Esophagus mucosa (tissue), 1 donor: ENCODE data around the gene PLCH1. TPM values are rescaled to one million over a fixed set of nuclear protein-coding genes. Genes with fewer than 3 reads are reported as not detected.

Experiments used
- ATAC-seq: fragments of 200-7000 bp; cut with Tn5 transposase; one replicate; pipeline ENCODE4 v1.9.1; 2020
- total RNA-seq: library from RNA; stranded (reverse); gene quantifications from one replicate; pipeline ENCODE4 v1.2.4, GENCODE V29; 2023
- donor health status: DM: yes; HTN: yes; CAD: no.

PLCH1 gene
- total RNA-seq, 1 donor from 2014 or later = 0.40 TPM

GRCh38 chr3:155744010-155744625, 753 bp downstream of the PLCH1 start:
- peak; percentile 41 for ATAC-seq

GRCh38 chr3:155743606-155744005, 1.3 kb downstream of the PLCH1 start:
- ATAC-seq = no peak

GRCh38 chr3:155742349-155742965, 2.4 kb downstream of the PLCH1 start:
- ATAC-seq = no peak

- no peak for ATAC-seq
Observed at GRCh38 chr3:155741603-155742002, 3.3 kb downstream of the PLCH1 start.

GRCh38 chr3:155741101-155741500, 3.8 kb downstream of the PLCH1 start:
- ATAC-seq = no peak

- ATAC-seq = no peak
Observed at GRCh38 chr3:155739154-155739553, 5.7 kb downstream of the PLCH1 start.

- no peak for ATAC-seq
Observed at GRCh38 chr3:155738580-155739076, 6.2 kb downstream of the PLCH1 start.

GRCh38 chr3:155737844-155738460, 6.9 kb downstream of the PLCH1 start:
- ATAC-seq = no peak

GRCh38 chr3:155736381-155736780, 8.5 kb downstream of the PLCH1 start:
- ATAC-seq = no peak

- no peak for ATAC-seq
Observed at GRCh38 chr3:155730843-155731242, 14.0 kb downstream of the PLCH1 start.

- ATAC-seq = no peak
Observed at GRCh38 chr3:155727836-155728235, 17.0 kb downstream of the PLCH1 start.

- no peak for ATAC-seq
Observed at GRCh38 chr3:155714295-155714718, 30.6 kb downstream of the PLCH1 start.

- ATAC-seq = no peak
Observed at GRCh38 chr3:155712008-155712407, 32.9 kb downstream of the PLCH1 start.

GRCh38 chr3:155704771-155705559, 39.9 kb downstream of the PLCH1 start:
- peak; percentile 23 for ATAC-seq

GRCh38 chr3:155704061-155704460, 40.8 kb downstream of the PLCH1 start:
- no peak for ATAC-seq

GRCh38 chr3:155702745-155703591, 41.9 kb downstream of the PLCH1 start:
- no peak for ATAC-seq

- no peak for ATAC-seq
Observed at GRCh38 chr3:155701882-155702465, 42.9 kb downstream of the PLCH1 start.

GRCh38 chr3:155697542-155697941, 47.3 kb downstream of the PLCH1 start:
- no peak for ATAC-seq

GRCh38 chr3:155690921-155691320, 54.0 kb downstream of the PLCH1 start:
- ATAC-seq = no peak

GRCh38 chr3:155688481-155688880, 56.4 kb downstream of the PLCH1 start:
- ATAC-seq = no peak

GRCh38 chr3:155683344-155683720, 61.5 kb downstream of the PLCH1 start:
- ATAC-seq = no peak
